HepG2 (cell line): ENCODE results near the gene GGA1. TPM values are rescaled to one million over a fixed set of nuclear protein-coding genes. Genes with fewer than 3 reads are reported as not detected.

Source experiments
- ATF2 ChIP-seq: sonication (generic); formaldehyde crosslinking; IDR thresholded peaks from 2 replicates; pipeline ENCODE4 v1.4.0; 2020; ENCODE audit warnings: missing genetic modification reagents
- ATF4 ChIP-seq, 2 experiments: fragments of 450-650 bp in 1 of 2; sonication (generic) in 1 of 2; formaldehyde crosslinking; IDR thresholded peaks; 2 replicates each; pipeline versions ENCODE4 v1.5.0 to v1.8.0; 2020 to 2022; ENCODE audit warnings: mild to moderate bottlenecking in 1 of 2, missing genetic modification reagents in 1 of 2
- ELF3 ChIP-seq: IDR thresholded peaks from 2 replicates; pipeline ENCODE4 v1.6.1; 2016; ENCODE audit warnings: missing genetic modification reagents, missing compliant biosample characterization
- ELF4 ChIP-seq: sonication (generic); formaldehyde crosslinking; IDR thresholded peaks from 2 replicates; pipeline ENCODE4 v1.5.0; 2020; ENCODE audit warnings: missing genetic modification reagents, mild to moderate bottlenecking, moderate library complexity, borderline replicate concordance
- HNRNPL ChIP-seq: fragments of 200-400 bp; formaldehyde crosslinking; IDR thresholded peaks from 2 replicates; pipeline ENCODE4 v1.6.1; 2017; ENCODE audit warnings: mild to moderate bottlenecking, low read depth, low read length
- MBNL3 ChIP-seq: fragments of 250-450 bp; sonication (Bioruptor Pico); conservative IDR thresholded peaks from 2 replicates; pipeline ENCODE4 v1.8.0; 2022; ENCODE audit warnings: mild to moderate bottlenecking, inconsistent platforms
- MEIS1 ChIP-seq: sonication (generic); formaldehyde crosslinking; IDR thresholded peaks from 2 replicates; pipeline ENCODE4 v1.9.0; 2021; ENCODE audit warnings: mild to moderate bottlenecking, missing genetic modification reagents, moderate library complexity, borderline replicate concordance
- NR2F2 ChIP-seq: IDR thresholded peaks from 2 replicates; pipeline ENCODE4 v1.6.1; 2012; ENCODE audit warnings: low read depth, inconsistent platforms, borderline replicate concordance
- SIN3A ChIP-seq: IDR thresholded peaks from 2 replicates; pipeline ENCODE4 v1.6.1; 2011; ENCODE audit warnings: low read depth, mild to moderate bottlenecking, control low read depth, low read length, borderline replicate concordance
- SOX5 ChIP-seq: IDR thresholded peaks from 2 replicates; pipeline ENCODE4 v1.6.1; 2016; ENCODE audit warnings: borderline replicate concordance
- TBX3 ChIP-seq: fragments of 450-650 bp; IDR thresholded peaks from 2 replicates; pipeline ENCODE4 v1.6.1; 2017; ENCODE audit warnings: antibody characterized with exemption, mild to moderate bottlenecking, inconsistent platforms, borderline replicate concordance
- USF2 ChIP-seq, 2 experiments: sonication (generic) in 1 of 2; formaldehyde crosslinking in 1 of 2; IDR thresholded peaks; 2 replicates each; pipeline versions ENCODE4 v1.5.1 to v1.6.1; 2011 to 2020; ENCODE audit warnings: borderline replicate concordance in 1 of 2, low read depth in 1 of 2, low read length in 1 of 2, mild to moderate bottlenecking in 1 of 2, missing genetic modification reagents in 1 of 2, moderate library complexity in 1 of 2
- ZBTB26 ChIP-seq: IDR thresholded peaks from 2 replicates; pipeline ENCODE4 v1.6.1; 2016; ENCODE audit warnings: missing compliant biosample characterization, missing genetic modification reagents, borderline replicate concordance
- ZFP37 ChIP-seq: sonication (generic); formaldehyde crosslinking; IDR thresholded peaks from 2 replicates; pipeline ENCODE4 v1.4.0; 2020; ENCODE audit warnings: missing genetic modification reagents, borderline replicate concordance
- ZNF205 ChIP-seq: IDR thresholded peaks from 2 replicates; pipeline ENCODE4 v1.6.1; 2018; ENCODE audit warnings: missing biosample characterization, missing genetic modification reagents
- ZNF441 ChIP-seq: sonication (generic); formaldehyde crosslinking; IDR thresholded peaks from 2 replicates; pipeline ENCODE4 v1.7.0; 2021; ENCODE audit warnings: missing genetic modification reagents, borderline replicate concordance
- ZNF510 ChIP-seq: sonication (generic); formaldehyde crosslinking; IDR thresholded peaks from 2 replicates; pipeline ENCODE4 v1.4.0; 2020; ENCODE audit warnings: low read depth, mild to moderate bottlenecking, missing genetic modification reagents
- ZNF749 ChIP-seq: sonication (generic); formaldehyde crosslinking; IDR thresholded peaks from 2 replicates; pipeline ENCODE4 v1.8.0; 2022; ENCODE audit warnings: mild to moderate bottlenecking, missing genetic modification reagents, moderate library complexity, borderline replicate concordance
- ZNF776 ChIP-seq: sonication (generic); formaldehyde crosslinking; IDR thresholded peaks from 2 replicates; pipeline ENCODE4 v1.4.0; 2020; ENCODE audit warnings: mild to moderate bottlenecking, missing genetic modification reagents
- polyA plus RNA-seq, 8 experiments: library from polyadenylated mRNA; depleted of rRNA in 3 of 8; stranded (reverse) in 7 of 8; unstranded in 1 of 8; fragments of >200 nt; fragmentation: Illumina TruSeq in 4 of 8; extraction: Trizol in 4 of 8; gene quantifications; 2 replicates each; pipeline versions ENCODE4 v1.2.1 to v1.2.3, GENCODE V29; 2011 to 2016; ENCODE audit warnings: low read depth in 4 of 8, missing spikeins in 1 of 8, mixed read lengths in 1 of 8; ENCODE audit not compliant: insufficient read depth in 1 of 8
- total RNA-seq, 5 experiments: library from RNA; depleted of rRNA; stranded (reverse); fragments of >200 nt; fragmentation: Illumina TruSeq; extraction: Trizol; gene quantifications; 2 replicates each; pipeline ENCODE4 v1.2.3, GENCODE V29; 2016; ENCODE audit warnings: low read depth in 1 of 5
- TF ChIP-seq, protein P1 (sequence below): sonication (generic); formaldehyde crosslinking; IDR thresholded peaks from 2 replicates; pipeline ENCODE4 v1.4.0; 2020; ENCODE audit warnings: mild to moderate bottlenecking, low read depth, missing genetic modification reagents

Gene GGA1
- total and polyA plus RNA-seq, 2 of the 13 experiments (the other 11 are each of a cell fraction or from before 2014, with no cell fraction given) = 29.1 to 87.2 TPM

- TF ChIP-seq USF2 (IDR thresholded peaks at IDR 0.05; ENCODE audit: low read depth, low read length) (no peak), USF2 (CRISPR knock-in tag; IDR thresholded peaks at IDR 0.05; ENCODE audit: borderline replicate concordance) (no peak), TBX3 (0 out of 2 replicates have a peak, but pooled peaks have one; percentile 18), ATF4 (CRISPR knock-in tag; IDR thresholded peaks at IDR 0.05) (peak in 1 of 2 experiments; percentile 61; a peak in 1 of 4 replicates), MBNL3 (CRISPR knock-in tag) (no peak), ZNF441 (CRISPR knock-in tag) (no peak), ZBTB26 (0 out of 2 replicates have a peak, but pooled peaks have one; percentile 28), MEIS1 (CRISPR knock-in tag) (0 out of 2 replicates have a peak, but pooled peaks have one; percentile 83), ZNF776 (CRISPR knock-in tag) (0 out of 2 replicates have a peak, but pooled peaks have one; percentile 55), ELF3 (CRISPR knock-in tag) (peak; percentile 33), ZNF510 (no peak), SIN3A (peak; percentile 36; the same call in 1 of the 2 replicates), SOX5 (peak; percentile 33; the same call in 1 of the 2 replicates), NR2F2 (peak; percentile 94), ZNF205 (no peak), ATF2 (CRISPR knock-in tag) (peak; percentile 43), HNRNPL (peak; percentile 74; the same call in 1 of the 2 replicates), ELF4 (CRISPR knock-in tag) (0 out of 2 replicates have a peak, but pooled peaks have one; percentile 55), ZNF749 (no peak; the same call in 1 of the 2 replicates), ZFP37 (CRISPR knock-in tag) (no peak)
- TF ChIP-seq, protein P1, sequence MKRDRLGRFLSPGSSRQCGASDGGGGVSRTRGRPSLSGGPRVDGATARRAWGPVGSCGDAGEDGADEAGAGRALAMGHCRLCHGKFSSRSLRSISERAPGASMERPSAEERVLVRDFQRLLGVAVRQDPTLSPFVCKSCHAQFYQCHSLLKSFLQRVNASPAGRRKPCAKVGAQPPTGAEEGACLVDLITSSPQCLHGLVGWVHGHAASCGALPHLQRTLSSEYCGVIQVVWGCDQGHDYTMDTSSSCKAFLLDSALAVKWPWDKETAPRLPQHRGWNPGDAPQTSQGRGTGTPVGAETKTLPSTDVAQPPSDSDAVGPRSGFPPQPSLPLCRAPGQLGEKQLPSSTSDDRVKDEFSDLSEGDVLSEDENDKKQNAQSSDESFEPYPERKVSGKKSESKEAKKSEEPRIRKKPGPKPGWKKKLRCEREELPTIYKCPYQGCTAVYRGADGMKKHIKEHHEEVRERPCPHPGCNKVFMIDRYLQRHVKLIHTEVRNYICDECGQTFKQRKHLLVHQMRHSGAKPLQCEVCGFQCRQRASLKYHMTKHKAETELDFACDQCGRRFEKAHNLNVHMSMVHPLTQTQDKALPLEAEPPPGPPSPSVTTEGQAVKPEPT (CRISPR knock-in tag) = no peak; the same call in 1 of the 2 replicates
These were observed 38.5 kb upstream of the GGA1 start (continued) for GRCh38 chr22:37569921-37570660.
